Measurements from ENCODE around the gene BGN. TPM values are rescaled to one million over a fixed set of nuclear protein-coding genes. Genes with fewer than 3 reads are reported as not detected.

Gene BGN
- total and polyA plus RNA-seq, 2 experiments from 2014 or later, result 0.87 to 1.8 TPM

DNA sequence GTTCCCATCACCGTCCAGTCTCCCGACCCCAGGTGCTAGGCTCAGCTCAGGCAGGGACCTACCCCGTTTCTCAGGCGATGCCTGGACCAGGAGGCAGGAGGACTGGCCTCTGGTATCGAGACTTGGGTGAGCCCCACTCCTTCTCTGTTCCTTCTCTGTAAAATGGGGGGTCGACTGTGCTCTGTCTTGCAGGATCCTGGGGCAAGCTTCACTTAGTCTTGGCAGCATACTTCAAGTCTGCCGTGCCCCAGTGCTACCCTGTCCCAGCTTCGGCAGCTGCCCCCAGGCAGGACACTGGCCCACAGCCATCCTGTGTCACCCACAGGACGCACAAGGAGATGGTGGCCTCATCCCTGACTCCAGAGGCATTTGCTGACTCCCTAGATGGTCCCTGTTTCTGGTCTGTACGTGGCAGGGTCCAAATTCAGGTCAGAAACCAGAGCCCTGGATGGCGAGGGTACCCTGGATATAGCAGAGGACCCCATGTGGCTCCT is 17.4 kb upstream of the BGN start:
- H3K27me3 ChIP-seq (ENCODE audit: insufficient read depth), result peaks cover 15% of the 10 kb centered on the region
- Mint-ChIP-seq H3K27ac (no peak overlapping the region), H3K4me3 (no peak overlapping the region), H3K9me3 (no peaks in the 10 kb centered on the region; the same call in 2 of the 3 replicates), H3K36me3 (ENCODE audit: low read depth) (no peaks in the 10 kb centered on the region), H3K4me1 (peaks cover 17% of the 10 kb centered on the region; the same call in 2 of the 3 replicates), H3K27me3 (ENCODE audit: insufficient read depth, low read depth, poor library complexity) (peaks cover 19% of the 10 kb centered on the region)
- no peak for DNase-seq (ENCODE audit: low spot score)
- TF ChIP-seq CREB1 (CRISPR knock-in tag; IDR thresholded peaks at IDR 0.05; ENCODE audit: low read depth), result no peak
- TF ChIP-seq EZH2phosphoT487 (IDR thresholded peaks at IDR 0.05; ENCODE audit: unreplicated experiment), result no peak
- TF ChIP-seq NANOG (IDR thresholded peaks at IDR 0.05; ENCODE audit: borderline replicate concordance), result no peak
- TF ChIP-seq ZNF114 (CRISPR knock-in tag; IDR thresholded peaks at IDR 0.05), result no peak
- H3K4me1 ChIP-seq (ENCODE audit: insufficient read depth), result no peaks in the 10 kb centered on the region; the same call in 1 of the 2 replicates
- H3K27ac ChIP-seq (ENCODE audit: low read depth), result no peak overlapping the region
- no peaks in the 10 kb centered on the region for H3F3A ChIP-seq (replicated peaks; ENCODE audit: low read depth)
- H3K4me3 ChIP-seq, result no peak overlapping the region
- no peak overlapping the region for H2AFZ ChIP-seq
- no peaks in the 10 kb centered on the region for H3K9me2 ChIP-seq (ENCODE audit: insufficient read depth)
- no peaks in the 10 kb centered on the region for H3K79me2 ChIP-seq (replicated peaks; ENCODE audit: insufficient read depth)
- no peak for ATAC-seq
- no peaks in the 10 kb centered on the region for H3K36me3 ChIP-seq (ENCODE audit: insufficient read depth)
- no peaks in the 10 kb centered on the region for H4K20me1 ChIP-seq (replicated peaks; ENCODE audit: insufficient read depth)
- no peak overlapping the region for H3K4me2 ChIP-seq

DNA sequence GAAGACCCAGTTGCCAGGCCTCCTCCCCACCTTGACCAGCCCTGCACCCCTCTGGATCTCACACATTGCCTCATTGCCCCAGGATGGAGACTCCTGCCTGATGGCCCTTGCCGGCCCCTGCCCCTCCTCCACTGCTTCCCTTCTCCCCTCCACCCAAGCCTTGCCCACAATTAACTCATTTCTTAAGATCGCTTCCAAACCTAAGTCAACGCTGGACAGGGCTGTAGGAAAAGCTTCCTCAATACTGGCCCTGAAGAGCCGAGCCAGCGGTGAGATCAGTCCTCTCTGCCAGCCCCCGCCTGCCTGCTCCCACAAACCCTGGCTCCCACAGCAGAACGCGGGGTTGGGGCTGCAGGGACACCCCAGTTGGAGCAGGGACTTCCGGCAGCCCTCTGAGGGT is 16.9 kb upstream of the BGN start:
- no peak overlapping the region for H3K27ac ChIP-seq (ENCODE audit: low read depth)
- TF ChIP-seq JUNB (IDR thresholded peaks at IDR 0.05; ENCODE audit: unreplicated experiment) (no peak), NANOG (IDR thresholded peaks at IDR 0.05; ENCODE audit: borderline replicate concordance) (no peak), ZNF114 (CRISPR knock-in tag; IDR thresholded peaks at IDR 0.05) (no peak), STAT1 (IDR thresholded peaks at IDR 0.05; ENCODE audit: unreplicated experiment) (no peak), EZH2 (IDR thresholded peaks at IDR 0.05; ENCODE audit: low read depth, unreplicated experiment) (no peak), POLR2AphosphoS5 (IDR thresholded peaks at IDR 0.05; ENCODE audit: low read depth) (no peak), ZNF331 (CRISPR knock-in tag; IDR thresholded peaks at IDR 0.05; ENCODE audit: low read depth) (no peak), CREB1 (CRISPR knock-in tag; IDR thresholded peaks at IDR 0.05; ENCODE audit: low read depth) (no peak), EZH2phosphoT487 (IDR thresholded peaks at IDR 0.05; ENCODE audit: unreplicated experiment) (no peak)
- TF ChIP-seq, protein P1, sequence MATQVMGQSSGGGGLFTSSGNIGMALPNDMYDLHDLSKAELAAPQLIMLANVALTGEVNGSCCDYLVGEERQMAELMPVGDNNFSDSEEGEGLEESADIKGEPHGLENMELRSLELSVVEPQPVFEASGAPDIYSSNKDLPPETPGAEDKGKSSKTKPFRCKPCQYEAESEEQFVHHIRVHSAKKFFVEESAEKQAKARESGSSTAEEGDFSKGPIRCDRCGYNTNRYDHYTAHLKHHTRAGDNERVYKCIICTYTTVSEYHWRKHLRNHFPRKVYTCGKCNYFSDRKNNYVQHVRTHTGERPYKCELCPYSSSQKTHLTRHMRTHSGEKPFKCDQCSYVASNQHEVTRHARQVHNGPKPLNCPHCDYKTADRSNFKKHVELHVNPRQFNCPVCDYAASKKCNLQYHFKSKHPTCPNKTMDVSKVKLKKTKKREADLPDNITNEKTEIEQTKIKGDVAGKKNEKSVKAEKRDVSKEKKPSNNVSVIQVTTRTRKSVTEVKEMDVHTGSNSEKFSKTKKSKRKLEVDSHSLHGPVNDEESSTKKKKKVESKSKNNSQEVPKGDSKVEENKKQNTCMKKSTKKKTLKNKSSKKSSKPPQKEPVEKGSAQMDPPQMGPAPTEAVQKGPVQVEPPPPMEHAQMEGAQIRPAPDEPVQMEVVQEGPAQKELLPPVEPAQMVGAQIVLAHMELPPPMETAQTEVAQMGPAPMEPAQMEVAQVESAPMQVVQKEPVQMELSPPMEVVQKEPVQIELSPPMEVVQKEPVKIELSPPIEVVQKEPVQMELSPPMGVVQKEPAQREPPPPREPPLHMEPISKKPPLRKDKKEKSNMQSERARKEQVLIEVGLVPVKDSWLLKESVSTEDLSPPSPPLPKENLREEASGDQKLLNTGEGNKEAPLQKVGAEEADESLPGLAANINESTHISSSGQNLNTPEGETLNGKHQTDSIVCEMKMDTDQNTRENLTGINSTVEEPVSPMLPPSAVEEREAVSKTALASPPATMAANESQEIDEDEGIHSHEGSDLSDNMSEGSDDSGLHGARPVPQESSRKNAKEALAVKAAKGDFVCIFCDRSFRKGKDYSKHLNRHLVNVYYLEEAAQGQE (IDR thresholded peaks at IDR 0.05; ENCODE audit: unreplicated experiment), result no peak
- TF ChIP-seq, protein P2, sequence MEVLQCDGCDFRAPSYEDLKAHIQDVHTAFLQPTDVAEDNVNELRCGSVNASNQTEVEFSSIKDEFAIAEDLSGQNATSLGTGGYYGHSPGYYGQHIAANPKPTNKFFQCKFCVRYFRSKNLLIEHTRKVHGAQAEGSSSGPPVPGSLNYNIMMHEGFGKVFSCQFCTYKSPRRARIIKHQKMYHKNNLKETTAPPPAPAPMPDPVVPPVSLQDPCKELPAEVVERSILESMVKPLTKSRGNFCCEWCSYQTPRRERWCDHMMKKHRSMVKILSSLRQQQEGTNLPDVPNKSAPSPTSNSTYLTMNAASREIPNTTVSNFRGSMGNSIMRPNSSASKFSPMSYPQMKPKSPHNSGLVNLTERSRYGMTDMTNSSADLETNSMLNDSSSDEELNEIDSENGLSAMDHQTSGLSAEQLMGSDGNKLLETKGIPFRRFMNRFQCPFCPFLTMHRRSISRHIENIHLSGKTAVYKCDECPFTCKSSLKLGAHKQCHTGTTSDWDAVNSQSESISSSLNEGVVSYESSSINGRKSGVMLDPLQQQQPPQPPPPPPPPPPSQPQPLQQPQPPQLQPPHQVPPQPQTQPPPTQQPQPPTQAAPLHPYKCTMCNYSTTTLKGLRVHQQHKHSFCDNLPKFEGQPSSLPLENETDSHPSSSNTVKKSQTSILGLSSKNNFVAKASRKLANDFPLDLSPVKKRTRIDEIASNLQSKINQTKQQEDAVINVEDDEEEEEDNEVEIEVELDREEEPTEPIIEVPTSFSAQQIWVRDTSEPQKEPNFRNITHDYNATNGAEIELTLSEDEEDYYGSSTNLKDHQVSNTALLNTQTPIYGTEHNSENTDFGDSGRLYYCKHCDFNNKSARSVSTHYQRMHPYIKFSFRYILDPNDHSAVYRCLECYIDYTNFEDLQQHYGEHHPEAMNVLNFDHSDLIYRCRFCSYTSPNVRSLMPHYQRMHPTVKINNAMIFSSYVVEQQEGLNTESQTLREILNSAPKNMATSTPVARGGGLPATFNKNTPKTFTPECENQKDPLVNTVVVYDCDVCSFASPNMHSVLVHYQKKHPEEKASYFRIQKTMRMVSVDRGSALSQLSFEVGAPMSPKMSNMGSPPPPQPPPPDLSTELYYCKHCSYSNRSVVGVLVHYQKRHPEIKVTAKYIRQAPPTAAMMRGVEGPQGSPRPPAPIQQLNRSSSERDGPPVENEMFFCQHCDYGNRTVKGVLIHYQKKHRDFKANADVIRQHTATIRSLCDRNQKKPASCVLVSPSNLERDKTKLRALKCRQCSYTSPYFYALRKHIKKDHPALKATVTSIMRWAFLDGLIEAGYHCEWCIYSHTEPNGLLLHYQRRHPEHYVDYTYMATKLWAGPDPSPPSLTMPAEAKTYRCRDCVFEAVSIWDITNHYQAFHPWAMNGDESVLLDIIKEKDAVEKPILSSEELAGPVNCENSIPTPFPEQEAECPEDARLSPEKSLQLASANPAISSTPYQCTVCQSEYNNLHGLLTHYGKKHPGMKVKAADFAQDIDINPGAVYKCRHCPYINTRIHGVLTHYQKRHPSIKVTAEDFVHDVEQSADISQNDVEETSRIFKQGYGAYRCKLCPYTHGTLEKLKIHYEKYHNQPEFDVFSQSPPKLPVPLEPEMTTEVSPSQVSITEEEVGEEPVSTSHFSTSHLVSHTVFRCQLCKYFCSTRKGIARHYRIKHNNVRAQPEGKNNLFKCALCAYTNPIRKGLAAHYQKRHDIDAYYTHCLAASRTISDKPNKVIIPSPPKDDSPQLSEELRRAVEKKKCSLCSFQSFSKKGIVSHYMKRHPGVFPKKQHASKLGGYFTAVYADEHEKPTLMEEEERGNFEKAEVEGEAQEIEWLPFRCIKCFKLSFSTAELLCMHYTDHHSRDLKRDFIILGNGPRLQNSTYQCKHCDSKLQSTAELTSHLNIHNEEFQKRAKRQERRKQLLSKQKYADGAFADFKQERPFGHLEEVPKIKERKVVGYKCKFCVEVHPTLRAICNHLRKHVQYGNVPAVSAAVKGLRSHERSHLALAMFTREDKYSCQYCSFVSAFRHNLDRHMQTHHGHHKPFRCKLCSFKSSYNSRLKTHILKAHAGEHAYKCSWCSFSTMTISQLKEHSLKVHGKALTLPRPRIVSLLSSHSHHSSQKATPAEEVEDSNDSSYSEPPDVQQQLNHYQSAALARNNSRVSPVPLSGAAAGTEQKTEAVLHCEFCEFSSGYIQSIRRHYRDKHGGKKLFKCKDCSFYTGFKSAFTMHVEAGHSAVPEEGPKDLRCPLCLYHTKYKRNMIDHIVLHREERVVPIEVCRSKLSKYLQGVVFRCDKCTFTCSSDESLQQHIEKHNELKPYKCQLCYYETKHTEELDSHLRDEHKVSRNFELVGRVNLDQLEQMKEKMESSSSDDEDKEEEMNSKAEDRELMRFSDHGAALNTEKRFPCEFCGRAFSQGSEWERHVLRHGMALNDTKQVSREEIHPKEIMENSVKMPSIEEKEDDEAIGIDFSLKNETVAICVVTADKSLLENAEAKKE (CRISPR knock-in tag; IDR thresholded peaks at IDR 0.05), result no peak

More for the DNA sequence above, 16.9 kb upstream of the BGN start:
- Histone ChIP-seq H4K20me1 (replicated peaks; ENCODE audit: insufficient read depth) (no peaks in the 10 kb centered on the region), H2AFZ (no peak overlapping the region), H3K4me3 (no peak overlapping the region), H3K36me3 (ENCODE audit: insufficient read depth) (no peaks in the 10 kb centered on the region), H3K4me2 (no peak overlapping the region), H3K27me3 (ENCODE audit: insufficient read depth) (peaks cover 15% of the 10 kb centered on the region), H3K9me2 (ENCODE audit: insufficient read depth) (no peaks in the 10 kb centered on the region), H3F3A (replicated peaks; ENCODE audit: low read depth) (no peaks in the 10 kb centered on the region), H3K4me1 (ENCODE audit: insufficient read depth) (no peaks in the 10 kb centered on the region; the same call in 1 of the 2 replicates), H3K79me2 (replicated peaks; ENCODE audit: insufficient read depth) (no peaks in the 10 kb centered on the region)
- Mint-ChIP-seq H3K36me3 (ENCODE audit: low read depth) (no peaks in the 10 kb centered on the region), H3K9me3 (no peaks in the 10 kb centered on the region; the same call in 2 of the 3 replicates), H3K4me1 (peaks cover 17% of the 10 kb centered on the region; the same call in 2 of the 3 replicates), H3K27ac (no peak overlapping the region), H3K27me3 (ENCODE audit: insufficient read depth, low read depth, poor library complexity) (peaks cover 19% of the 10 kb centered on the region), H3K4me3 (no peak overlapping the region)
- DNase-seq (ENCODE audit: low spot score), result no peak
- no peak for ATAC-seq

Data from GM23338 (cell line).